T-helper 17 cell (primary cell): ENCODE results near the gene PDE6D. TPM values are rescaled to one million over a fixed set of nuclear protein-coding genes. Genes with fewer than 3 reads are reported as not detected.
"Not testable (repeated sequence)": the region's sequence is repeated elsewhere in the genome, so short reads cannot be mapped to it uniquely, and the experiment has no call there.

ENCODE experiments used
- ATAC-seq: fragments of 150-1000 bp; cut with Tn5 transposase; 2 replicates; pipeline ENCODE4 v1.10.0; 2021; ENCODE audit warnings: mild to moderate bottlenecking, moderate library complexity
- DNase-seq, 3 donors: peaks; one replicate each; pipeline versions ENCODE4 v3.0.0 to v3.0.0-alpha.2; 2020 to 2021
- H3K9me3 ChIP-seq: one replicate; pipeline ENCODE4 v1.7.0; 2013; ENCODE audit warnings: low read length, mild to moderate bottlenecking; ENCODE audit not compliant: control insufficient read depth, poor library complexity, severe bottlenecking
- H3K27ac Mint-ChIP-seq: one replicate; pipeline ENCODE4 v1.8.0; 2022; ENCODE audit warnings: mild to moderate bottlenecking, moderate library complexity, mixed read lengths
- H3K27me3 Mint-ChIP-seq: one replicate; pipeline ENCODE4 v1.8.0; 2022; ENCODE audit warnings: mixed read lengths
- H3K36me3 Mint-ChIP-seq: one replicate; pipeline ENCODE4 v1.8.0; 2022; ENCODE audit warnings: low read depth, mixed read lengths
- H3K4me1 Mint-ChIP-seq: one replicate; pipeline ENCODE4 v1.8.0; 2022; ENCODE audit warnings: mild to moderate bottlenecking, mixed read lengths
- H3K4me3 Mint-ChIP-seq: one replicate; pipeline ENCODE4 v1.8.0; 2022; ENCODE audit warnings: mild to moderate bottlenecking, moderate library complexity, mixed read lengths
- total RNA-seq, 4 donors: library from RNA in 2 of 4; stranded (reverse) in 2 of 4; gene quantifications; one replicate each; pipeline ENCODE4 v1.2.3 and lab custom pipeline; 2022 to 2026

Gene PDE6D
- total RNA-seq, 2 donors from 2014 or later, result 19.3 to 21.6 TPM

- peaks cover 7% of the 10 kb centered on the region for H3K4me1 Mint-ChIP-seq
- H3K9me3 ChIP-seq, result no peaks in the 10 kb centered on the region
- no peaks in the 10 kb centered on the region for H3K36me3 Mint-ChIP-seq
- H3K27me3 Mint-ChIP-seq, result no peaks in the 10 kb centered on the region
- no peak overlapping the region for H3K4me3 Mint-ChIP-seq
- no peak for ATAC-seq
- no peak for DNase-seq
- no peak overlapping the region for H3K27ac Mint-ChIP-seq
Observed at GRCh38 chr2:231751042-231751815, 29.9 kb downstream of the PDE6D start.

- not testable (repeated sequence) for DNase-seq, H3K27ac Mint-ChIP-seq, H3K4me3 Mint-ChIP-seq, ATAC-seq, H3K36me3 Mint-ChIP-seq, H3K9me3 ChIP-seq, H3K27me3 Mint-ChIP-seq, H3K4me1 Mint-ChIP-seq
Observed at GRCh38 chr2:231749016-231749415, 32.1 kb downstream of the PDE6D start.

- not testable (repeated sequence) for H3K9me3 ChIP-seq, H3K36me3 Mint-ChIP-seq, H3K4me3 Mint-ChIP-seq, H3K4me1 Mint-ChIP-seq, H3K27ac Mint-ChIP-seq, DNase-seq, H3K27me3 Mint-ChIP-seq, ATAC-seq
Observed at GRCh38 chr2:231748153-231748896, 32.8 kb downstream of the PDE6D start.

GRCh38 chr2:231745303-231746038 is 35.6 kb downstream of the PDE6D start:
- Mint-ChIP-seq H3K4me3 (no peak overlapping the region), H3K27ac (peak overlapping the region; percentile 51), H3K4me1 (peaks cover 9% of the 10 kb centered on the region), H3K36me3 (no peaks in the 10 kb centered on the region), H3K27me3 (no peaks in the 10 kb centered on the region)
- no peak for DNase-seq
- no peak for ATAC-seq
- no peaks in the 10 kb centered on the region for H3K9me3 ChIP-seq

GRCh38 chr2:231743376-231744116 is 37.5 kb downstream of the PDE6D start:
- H3K9me3 ChIP-seq, result no peaks in the 10 kb centered on the region
- Mint-ChIP-seq H3K4me1 (peaks cover 9% of the 10 kb centered on the region), H3K36me3 (peaks cover 3% of the 10 kb centered on the region), H3K4me3 (no peak overlapping the region), H3K27me3 (no peaks in the 10 kb centered on the region), H3K27ac (no peak overlapping the region)
- no peak for ATAC-seq
- no peak for DNase-seq

- H3K9me3 ChIP-seq, result no peaks in the 10 kb centered on the region
- Mint-ChIP-seq H3K27me3 (no peaks in the 10 kb centered on the region), H3K4me3 (no peak overlapping the region), H3K36me3 (peaks cover 7% of the 10 kb centered on the region), H3K27ac (no peak overlapping the region), H3K4me1 (peaks cover 4% of the 10 kb centered on the region)
- ATAC-seq (no peak), DNase-seq (no peak)
Observed at GRCh38 chr2:231737761-231738160, 43.3 kb downstream of the PDE6D start.

- no peak for DNase-seq
- Mint-ChIP-seq H3K4me1 (peaks cover 2% of the 10 kb centered on the region), H3K4me3 (no peak overlapping the region), H3K27ac (no peak overlapping the region), H3K36me3 (peaks cover 8% of the 10 kb centered on the region), H3K27me3 (no peaks in the 10 kb centered on the region)
- H3K9me3 ChIP-seq, result no peaks in the 10 kb centered on the region
- no peak for ATAC-seq
Observed at GRCh38 chr2:231732604-231733003, 48.5 kb downstream of the PDE6D start.

- DNase-seq, result no peak
- no peak for ATAC-seq
- peaks cover 5% of the 10 kb centered on the region for H3K36me3 Mint-ChIP-seq
- H3K27ac Mint-ChIP-seq, result no peak overlapping the region
- H3K9me3 ChIP-seq, result no peaks in the 10 kb centered on the region
- no peaks in the 10 kb centered on the region for H3K27me3 Mint-ChIP-seq
- no peak overlapping the region for H3K4me3 Mint-ChIP-seq
- peaks cover 2% of the 10 kb centered on the region for H3K4me1 Mint-ChIP-seq
Observed at GRCh38 chr2:231727621-231728020, 53.5 kb downstream of the PDE6D start.

- Mint-ChIP-seq H3K27ac (peak overlapping the region; percentile 57), H3K4me3 (no peak overlapping the region), H3K27me3 (no peaks in the 10 kb centered on the region), H3K4me1 (no peaks in the 10 kb centered on the region), H3K36me3 (peaks cover 5% of the 10 kb centered on the region)
- ATAC-seq (no peak), DNase-seq (no peak)
- no peaks in the 10 kb centered on the region for H3K9me3 ChIP-seq
Observed at GRCh38 chr2:231726276-231726675, 54.8 kb downstream of the PDE6D start.

- Mint-ChIP-seq H3K36me3 (peaks cover 5% of the 10 kb centered on the region), H3K4me1 (no peaks in the 10 kb centered on the region), H3K27ac (peak overlapping the region; percentile 57), H3K4me3 (no peak overlapping the region), H3K27me3 (no peaks in the 10 kb centered on the region)
- DNase-seq (no peak), ATAC-seq (no peak)
- H3K9me3 ChIP-seq, result no peaks in the 10 kb centered on the region
Observed at GRCh38 chr2:231725476-231725875, 55.6 kb downstream of the PDE6D start.

GRCh38 chr2:231722721-231723307 is 58.3 kb downstream of the PDE6D start:
- no peaks in the 10 kb centered on the region for H3K27me3 Mint-ChIP-seq
- H3K4me1 Mint-ChIP-seq, result no peaks in the 10 kb centered on the region
- peaks cover 3% of the 10 kb centered on the region for H3K36me3 Mint-ChIP-seq
- no peak overlapping the region for H3K4me3 Mint-ChIP-seq
- ATAC-seq, result no peak
- DNase-seq, result no peak
- H3K9me3 ChIP-seq, result no peaks in the 10 kb centered on the region
- H3K27ac Mint-ChIP-seq, result no peak overlapping the region

- Mint-ChIP-seq H3K4me1 (no peaks in the 10 kb centered on the region), H3K27ac (no peak overlapping the region), H3K27me3 (no peaks in the 10 kb centered on the region), H3K4me3 (no peak overlapping the region), H3K36me3 (no peaks in the 10 kb centered on the region)
- DNase-seq, result no peak
- H3K9me3 ChIP-seq, result no peaks in the 10 kb centered on the region
- ATAC-seq, result peak; percentile 46
Observed at GRCh38 chr2:231720987-231721966, 59.8 kb downstream of the PDE6D start.
